Measurements from ENCODE around the gene PRX. TPM values are rescaled to one million over a fixed set of nuclear protein-coding genes. Genes with fewer than 3 reads are reported as not detected.

The PRX gene
- total and polyA plus RNA-seq, 9 of the 15 experiments (the other 6 are each of a cell fraction or from before 2014, with no cell fraction given) = 0.65 to 3.5 (median 1.7) TPM; not detected in 2

DNA sequence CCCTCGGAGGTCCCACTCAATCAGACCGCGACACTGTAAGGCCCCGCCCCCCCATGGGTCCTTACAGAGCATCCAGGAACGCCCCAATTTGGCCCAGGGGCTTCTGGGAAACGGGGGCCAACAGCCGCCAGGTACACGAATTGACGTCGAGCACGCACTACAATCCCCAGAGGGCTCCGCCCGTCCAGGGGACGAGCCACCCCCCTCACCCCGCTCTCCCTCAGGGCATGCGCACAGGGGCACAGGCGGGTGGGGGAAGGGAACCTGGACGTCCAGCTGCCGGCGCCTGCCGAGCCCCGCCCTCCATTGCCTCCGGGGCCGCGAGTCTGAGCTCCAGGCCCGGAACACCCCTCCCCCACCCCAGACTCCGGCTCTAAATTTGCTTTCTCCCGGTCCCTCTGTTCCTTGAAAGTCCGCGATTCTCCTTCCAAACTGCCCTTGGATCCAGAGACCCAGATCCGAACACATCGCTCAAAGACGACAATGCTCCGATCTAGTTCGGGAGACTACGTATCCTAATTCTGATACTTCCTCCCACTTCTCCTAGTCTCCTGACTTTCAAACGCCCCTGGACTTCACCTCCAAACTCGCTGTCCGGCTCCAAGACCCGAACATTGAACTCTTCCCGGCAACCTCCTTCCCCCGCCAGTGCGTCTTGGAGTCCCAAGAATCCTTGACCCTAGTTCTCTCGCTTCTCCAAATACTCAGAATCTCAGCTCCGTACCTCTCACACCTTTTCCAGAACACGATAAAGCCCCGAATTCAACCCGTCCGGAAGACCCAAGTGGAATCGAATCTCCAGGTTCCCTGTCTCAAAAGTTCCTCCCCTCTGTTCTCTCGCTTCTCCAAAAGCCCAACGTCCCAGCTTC, 30.2 kb upstream of the PRX start (continued):
- TF ChIP-seq STAT6 (CRISPR knock-in tag; IDR thresholded peaks at IDR 0.05) = no peak
- no peak for TF ChIP-seq IFI16 (CRISPR knock-in tag; IDR thresholded peaks at IDR 0.05)
- no peak for TF ChIP-seq SFPQ (IDR thresholded peaks at IDR 0.05; ENCODE audit: low read depth, low read length)
- TF ChIP-seq EP300 (IDR thresholded peaks at IDR 0.05; ENCODE audit: low read length) = 0 out of 2 replicates have a peak, but pooled peaks have one; percentile 10
- peak; percentile 98 for TF ChIP-seq NRF1 (conservative IDR thresholded peaks at IDR 0.05 in 1 of 2, IDR thresholded peaks at IDR 0.05 in 1 of 2)
- TF ChIP-seq ESRRB (CRISPR knock-in tag; IDR thresholded peaks at IDR 0.05; ENCODE audit: borderline replicate concordance) = no peak
- no peak for TF ChIP-seq CLOCK (CRISPR knock-in tag; IDR thresholded peaks at IDR 0.05; ENCODE audit: borderline replicate concordance)
- no peak for TF ChIP-seq PHB (CRISPR knock-in tag; IDR thresholded peaks at IDR 0.05)
- TF ChIP-seq ZKSCAN3 (CRISPR knock-in tag; IDR thresholded peaks at IDR 0.05) = no peak
- TF ChIP-seq ZNF124 (CRISPR knock-in tag; IDR thresholded peaks at IDR 0.05) = no peak
- TF ChIP-seq BCOR (IDR thresholded peaks at IDR 0.05) = 0 out of 2 replicates have a peak, but pooled peaks have one; percentile 31
